IPS DF 4.7 (cell line): ENCODE measurements around the gene MIPEP.
"Not testable (repeated sequence)": the region's sequence is repeated elsewhere in the genome, so short reads cannot be mapped to it uniquely, and the experiment has no call there.

Experiments
- DNase-seq: peaks from one replicate; pipeline ENCODE4 v3.0.0-alpha.2; 2013; ENCODE audit warnings: low spot score; ENCODE audit errors: extremely low read depth

MIPEP gene

DNA sequence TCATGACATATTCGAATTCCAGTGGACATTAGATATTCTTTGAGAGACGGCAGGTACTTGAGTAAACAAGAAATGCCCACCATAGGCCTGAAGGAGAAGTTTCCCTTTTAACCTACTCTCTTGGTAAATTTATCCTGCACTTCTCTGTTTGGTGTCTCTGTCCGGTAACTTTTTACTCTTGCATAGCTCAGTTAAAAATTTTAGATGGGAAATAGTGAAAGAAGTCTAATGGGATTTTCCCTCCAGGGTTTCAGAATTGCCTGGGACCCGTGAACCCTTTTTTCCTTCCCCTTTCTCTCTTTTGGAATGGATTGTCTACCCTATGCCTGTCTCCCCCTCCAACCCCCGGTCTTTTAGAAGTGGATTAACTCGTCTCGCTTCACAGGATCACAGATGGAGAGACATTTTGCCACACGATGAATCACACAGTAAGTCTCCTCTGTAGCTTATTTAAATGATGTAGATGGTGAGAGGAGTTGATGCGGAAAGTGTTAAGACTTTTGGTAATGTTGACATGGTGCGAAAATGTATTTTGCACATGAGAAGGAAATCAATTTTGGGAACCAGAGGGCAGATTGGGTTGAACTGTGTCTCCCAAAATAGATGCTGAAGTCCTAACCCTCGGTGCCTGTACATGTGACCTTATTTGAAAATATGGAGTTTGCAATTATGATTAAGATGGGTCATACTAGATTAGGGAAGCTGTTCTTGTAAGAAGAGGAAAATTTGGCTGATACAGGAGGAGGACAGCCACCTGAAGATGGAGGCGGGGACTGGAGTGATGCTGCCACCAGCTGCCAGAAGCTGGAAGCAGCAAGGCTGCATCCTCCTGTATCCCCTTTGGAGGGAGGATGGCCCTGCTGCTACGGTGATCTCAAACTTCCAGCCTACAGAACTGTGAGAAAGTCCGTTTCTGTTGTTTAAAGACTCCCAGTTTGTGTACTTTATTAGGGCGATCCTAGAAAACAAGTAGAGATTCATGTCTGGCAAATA is 711 bp upstream of the MIPEP start:
- no peak for DNase-seq

- not testable (repeated sequence) for DNase-seq
Measured at GRCh38 chr13:23884361-23884760, 4.8 kb downstream of the MIPEP start.

GRCh38 chr13:23883255-23883654 is 5.9 kb downstream of the MIPEP start:
- DNase-seq, result no peak

- not testable (repeated sequence) for DNase-seq
Measured at GRCh38 chr13:23881402-23881800, 7.8 kb downstream of the MIPEP start.

- not testable (repeated sequence) for DNase-seq
Measured at GRCh38 chr13:23880493-23881401, 8.5 kb downstream of the MIPEP start.

GRCh38 chr13:23877286-23877685 is 11.9 kb downstream of the MIPEP start:
- no peak for DNase-seq

GRCh38 chr13:23876265-23876664 is 12.9 kb downstream of the MIPEP start:
- no peak for DNase-seq

DNA sequence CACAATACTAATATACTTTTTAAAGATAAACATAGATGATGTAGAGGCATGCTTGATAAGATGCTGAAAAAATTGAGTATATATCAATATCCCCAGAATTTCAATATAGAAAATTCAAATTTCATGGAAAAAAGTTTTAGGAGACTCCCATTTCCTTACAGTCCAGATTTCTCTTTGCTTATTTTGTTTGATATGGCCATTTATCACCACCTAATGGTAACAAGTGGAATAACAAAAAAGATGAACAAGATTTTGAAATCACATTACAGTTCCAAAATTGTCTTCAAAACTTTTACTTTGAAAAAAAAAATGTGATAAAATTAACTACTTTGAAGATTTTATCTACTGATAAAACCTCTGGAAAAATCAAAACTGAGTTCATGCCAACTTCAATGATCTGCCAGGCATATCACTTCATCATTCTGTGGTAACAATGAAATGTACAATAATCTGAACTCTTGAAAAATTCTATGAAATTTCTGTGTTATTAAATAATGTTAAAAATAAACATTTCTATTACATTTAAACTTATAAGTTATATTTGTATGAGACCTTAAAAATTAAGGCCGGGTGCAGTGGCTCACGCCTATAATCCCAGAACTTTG is 17.5 kb downstream of the MIPEP start:
- DNase-seq, result no peak

- no peak for DNase-seq
Measured at GRCh38 chr13:23870356-23871140, 18.7 kb downstream of the MIPEP start.

DNA sequence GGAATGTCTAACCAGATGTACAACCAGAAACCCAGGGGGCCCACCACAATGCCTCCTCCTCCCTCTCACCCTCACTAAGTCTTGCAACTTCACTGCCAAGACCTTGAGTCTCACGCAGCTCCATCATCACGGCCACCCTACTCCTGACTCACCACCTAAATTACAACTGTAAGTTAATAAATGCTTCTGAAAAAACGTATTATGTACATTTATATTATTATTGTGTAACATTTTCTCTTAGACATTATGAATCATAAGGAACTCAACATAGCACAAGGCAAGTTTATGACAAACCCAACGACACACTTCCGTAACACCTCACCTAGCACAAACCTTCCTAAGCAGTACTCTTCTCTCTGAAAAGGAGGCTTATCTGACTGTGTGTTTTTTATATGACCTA is 20.7 kb downstream of the MIPEP start:
- DNase-seq, result no peak

GRCh38 chr13:23867027-23867491 is 22.1 kb downstream of the MIPEP start:
- DNase-seq, result no peak

GRCh38 chr13:23866420-23867026 is 22.7 kb downstream of the MIPEP start:
- no peak for DNase-seq

GRCh38 chr13:23865906-23866305 is 23.3 kb downstream of the MIPEP start:
- no peak for DNase-seq

DNA sequence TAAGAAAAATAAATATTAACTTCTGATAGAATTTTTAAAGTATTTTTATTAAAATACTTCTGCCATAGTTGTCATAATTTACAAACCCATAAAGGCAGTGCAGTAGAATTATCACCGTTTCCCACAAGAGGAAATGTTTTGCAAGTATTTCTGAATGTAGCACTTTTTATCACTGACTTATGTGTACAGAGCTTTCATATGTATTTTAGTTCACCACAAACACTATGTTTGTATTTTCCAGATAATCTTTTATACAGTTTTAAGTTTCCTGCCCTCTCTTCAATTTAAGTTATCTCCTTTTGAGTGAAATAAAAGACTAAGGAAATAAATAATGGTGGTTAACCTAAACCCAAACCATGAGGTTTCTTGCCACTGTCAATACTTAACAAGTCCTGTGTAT is 24.2 kb downstream of the MIPEP start:
- no peak for DNase-seq

DNA sequence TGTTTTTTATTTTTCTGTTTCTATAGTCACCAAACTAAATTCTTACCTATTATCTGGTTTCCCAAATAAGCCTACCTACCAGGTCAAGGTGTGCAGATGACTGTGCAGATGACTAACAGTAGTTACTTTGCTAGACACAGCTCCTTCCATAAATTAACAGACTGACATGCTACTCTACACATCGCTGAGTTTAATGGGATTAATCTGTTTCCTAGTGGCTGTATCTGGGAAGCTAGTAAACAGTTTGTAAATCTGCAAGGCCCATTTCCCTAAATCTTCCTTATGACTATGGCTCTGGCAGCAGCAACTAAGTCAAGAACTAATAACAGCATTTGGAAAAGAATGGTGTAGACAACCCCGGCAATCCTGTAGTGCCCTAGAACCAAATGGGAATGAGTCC is 27.9 kb downstream of the MIPEP start:
- DNase-seq, result no peak

- DNase-seq, result no peak
Measured at GRCh38 chr13:23859904-23860303, 29.3 kb downstream of the MIPEP start.

- DNase-seq, result no peak
Measured at GRCh38 chr13:23859455-23859854, 29.7 kb downstream of the MIPEP start.

DNA sequence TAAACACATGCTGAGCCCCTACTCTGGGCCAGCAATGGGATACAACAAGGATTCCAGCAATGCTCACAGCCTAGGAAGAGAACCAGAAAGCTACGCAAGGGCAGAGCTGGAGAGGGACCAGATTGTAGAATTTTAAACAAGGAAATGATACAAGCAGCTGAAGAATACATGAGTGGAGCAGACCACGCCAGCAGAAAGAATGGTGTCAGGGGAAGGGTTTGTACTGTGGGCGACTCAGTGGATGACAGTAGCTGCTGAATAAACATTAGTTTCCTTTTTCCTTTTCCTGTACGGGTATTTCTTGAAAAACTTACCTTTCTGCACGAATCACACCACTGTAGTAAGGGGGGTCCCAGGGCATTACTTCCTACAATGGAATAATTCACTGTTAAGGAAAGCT is 30.7 kb downstream of the MIPEP start:
- DNase-seq, result no peak

DNA sequence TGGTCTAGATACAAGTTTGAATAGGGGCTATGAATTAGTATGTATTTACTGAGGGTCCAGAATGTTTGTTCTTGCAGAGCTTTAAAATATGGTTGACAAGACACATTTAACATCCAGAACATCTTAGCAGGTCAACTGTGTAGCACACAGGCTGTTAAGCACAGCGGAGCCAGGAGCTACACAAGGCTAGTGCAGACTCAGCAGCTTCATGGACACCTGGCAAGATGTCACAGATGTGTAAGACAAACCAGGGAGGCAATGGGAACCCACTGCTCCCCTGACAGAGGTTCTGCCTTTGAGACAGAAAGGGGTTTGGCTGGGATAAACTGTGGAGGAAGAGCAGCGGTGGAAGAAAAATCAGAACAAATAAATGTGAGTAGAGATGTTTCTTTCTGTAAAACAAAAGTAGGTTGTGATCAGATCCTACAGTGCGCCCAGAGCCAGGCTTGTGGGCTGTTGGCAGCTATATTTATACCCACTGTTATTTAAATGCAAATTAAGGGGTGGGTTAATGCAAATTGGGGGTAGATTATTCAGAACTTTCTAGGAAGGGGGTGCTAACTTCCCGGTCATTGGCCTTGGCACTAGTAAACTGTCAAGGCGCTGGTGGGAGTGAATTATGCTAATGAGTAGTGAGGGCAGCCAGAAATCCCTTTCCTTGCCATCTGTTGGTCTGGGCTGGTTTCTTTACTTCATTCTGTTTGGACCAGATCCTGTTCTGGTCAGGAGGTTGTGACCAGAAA is 33.0 kb downstream of the MIPEP start:
- DNase-seq, result no peak

GRCh38 chr13:23855360-23855759 is 33.8 kb downstream of the MIPEP start:
- DNase-seq, result no peak
